ENCODE results near the gene ANK3. TPM values are rescaled to one million over a fixed set of nuclear protein-coding genes. Genes with fewer than 3 reads are reported as not detected.

ANK3 gene
- total RNA-seq, 2 donors from 2014 or later = 33.3 to 51.4 TPM

GRCh38 chr10:60016794-60017193 is 372.9 kb downstream of the ANK3 start:
- H3K4me3 Mint-ChIP-seq = no peak overlapping the region
- H3K27ac Mint-ChIP-seq = no peak overlapping the region
- ATAC-seq (replicated peaks in 1 of 2) (no peak), DNase-seq (no peak)
- no peaks in the 10 kb centered on the region for H3K4me1 Mint-ChIP-seq (ENCODE audit: low read depth)
- H3K9me3 Mint-ChIP-seq = no peaks in the 10 kb centered on the region
- H3K36me3 Mint-ChIP-seq (ENCODE audit: insufficient read depth in 2 of 2) = peaks cover 0 to 2% of the 10 kb centered on the region in 2 donors
- H3K27me3 Mint-ChIP-seq (ENCODE audit: low read depth) = peaks cover 11% of the 10 kb centered on the region

- ATAC-seq (replicated peaks in 1 of 2) = no peak
- H3K27ac Mint-ChIP-seq = no peak overlapping the region
These were observed 379.8 kb downstream of the ANK3 start for GRCh38 chr10:60009710-60010383.

GRCh38 chr10:60009276-60009675 is 380.4 kb downstream of the ANK3 start:
- no peaks in the 10 kb centered on the region for H3K9me3 Mint-ChIP-seq

More at GRCh38 chr10:60009710-60010383, 379.8 kb downstream of the ANK3 start:
- no peak for DNase-seq
- no peak overlapping the region for H3K4me3 Mint-ChIP-seq
- H3K36me3 Mint-ChIP-seq (ENCODE audit: insufficient read depth in 2 of 2) = peaks cover 0 to 2% of the 10 kb centered on the region in 2 donors
- no peaks in the 10 kb centered on the region for H3K4me1 Mint-ChIP-seq (ENCODE audit: low read depth)
- no peaks in the 10 kb centered on the region for H3K9me3 Mint-ChIP-seq
- H3K27me3 Mint-ChIP-seq (ENCODE audit: low read depth) = no peaks in the 10 kb centered on the region

GRCh38 chr10:60008816-60009215 is 380.9 kb downstream of the ANK3 start:
- no peak overlapping the region for H3K27ac Mint-ChIP-seq
- DNase-seq (no peak), ATAC-seq (replicated peaks in 1 of 2) (no peak)
- no peak overlapping the region for H3K4me3 Mint-ChIP-seq
- H3K27me3 Mint-ChIP-seq (ENCODE audit: low read depth) = no peaks in the 10 kb centered on the region
- peaks cover 0 to 2% of the 10 kb centered on the region in 2 donors for H3K36me3 Mint-ChIP-seq (ENCODE audit: insufficient read depth in 2 of 2)
- H3K9me3 Mint-ChIP-seq = no peaks in the 10 kb centered on the region
- H3K4me1 Mint-ChIP-seq (ENCODE audit: low read depth) = no peaks in the 10 kb centered on the region

More at GRCh38 chr10:60009276-60009675, 380.4 kb downstream of the ANK3 start:
- Mint-ChIP-seq H3K4me3 (no peak overlapping the region), H3K27ac (no peak overlapping the region), H3K27me3 (ENCODE audit: low read depth) (no peaks in the 10 kb centered on the region), H3K36me3 (ENCODE audit: insufficient read depth in 2 of 2) (peaks cover 0 to 2% of the 10 kb centered on the region in 2 donors), H3K4me1 (ENCODE audit: low read depth) (no peaks in the 10 kb centered on the region)
- DNase-seq (no peak), ATAC-seq (replicated peaks in 1 of 2) (no peak)

- no peak overlapping the region for H3K27ac Mint-ChIP-seq
These were observed 383.6 kb downstream of the ANK3 start for GRCh38 chr10:60006062-60006461.

GRCh38 chr10:60003651-60004523 is 385.8 kb downstream of the ANK3 start:
- no peak overlapping the region for H3K27ac Mint-ChIP-seq
- peaks cover 9% of the 10 kb centered on the region for H3K4me1 Mint-ChIP-seq (ENCODE audit: low read depth)
- no peaks in the 10 kb centered on the region for H3K27me3 Mint-ChIP-seq (ENCODE audit: low read depth)
- H3K36me3 Mint-ChIP-seq (ENCODE audit: insufficient read depth in 2 of 2) = no peaks in the 10 kb centered on the region
- no peak for DNase-seq
- peaks cover 0 to 2% of the 10 kb centered on the region in 2 donors for H3K9me3 Mint-ChIP-seq
- no peak overlapping the region for H3K4me3 Mint-ChIP-seq
- ATAC-seq (replicated peaks in 1 of 2) = no peak

More at GRCh38 chr10:60006062-60006461, 383.6 kb downstream of the ANK3 start:
- no peaks in the 10 kb centered on the region for H3K4me1 Mint-ChIP-seq (ENCODE audit: low read depth)
- no peaks in the 10 kb centered on the region for H3K27me3 Mint-ChIP-seq (ENCODE audit: low read depth)
- DNase-seq (no peak), ATAC-seq (replicated peaks in 1 of 2) (no peak)
- H3K4me3 Mint-ChIP-seq = no peak overlapping the region
- no peaks in the 10 kb centered on the region for H3K9me3 Mint-ChIP-seq
- no peaks in the 10 kb centered on the region for H3K36me3 Mint-ChIP-seq (ENCODE audit: insufficient read depth in 2 of 2)

GRCh38 chr10:60000747-60001146 is 388.9 kb downstream of the ANK3 start:
- DNase-seq = no peak

GRCh38 chr10:59997827-59998525 is 391.7 kb downstream of the ANK3 start:
- Mint-ChIP-seq H3K27ac (no peak overlapping the region), H3K36me3 (ENCODE audit: insufficient read depth in 2 of 2) (peaks cover 0 to 2% of the 10 kb centered on the region in 2 donors), H3K27me3 (ENCODE audit: low read depth) (no peaks in the 10 kb centered on the region), H3K4me1 (ENCODE audit: low read depth) (peaks cover 9% of the 10 kb centered on the region), H3K9me3 (peaks cover 0 to 2% of the 10 kb centered on the region in 2 donors), H3K4me3 (no peak overlapping the region)
- DNase-seq (no peak), ATAC-seq (replicated peaks in 1 of 2) (peak in 1 of 2 donors; percentile 54)

More at GRCh38 chr10:60000747-60001146, 388.9 kb downstream of the ANK3 start:
- H3K36me3 Mint-ChIP-seq (ENCODE audit: insufficient read depth in 2 of 2) = peaks cover 0 to 2% of the 10 kb centered on the region in 2 donors
- H3K4me3 Mint-ChIP-seq = peak overlapping the region in 1 of 2 donors; percentile 28
- H3K4me1 Mint-ChIP-seq (ENCODE audit: low read depth) = peaks cover 9% of the 10 kb centered on the region
- peaks cover 0 to 2% of the 10 kb centered on the region in 2 donors for H3K9me3 Mint-ChIP-seq
- peak overlapping the region; percentile 79 for H3K27ac Mint-ChIP-seq
- peak in 1 of 2 donors; percentile 76 for ATAC-seq (replicated peaks in 1 of 2)
- no peaks in the 10 kb centered on the region for H3K27me3 Mint-ChIP-seq (ENCODE audit: low read depth)

- Mint-ChIP-seq H3K36me3 (ENCODE audit: insufficient read depth in 2 of 2) (peaks cover 0 to 2% of the 10 kb centered on the region in 2 donors), H3K27ac (no peak overlapping the region), H3K9me3 (peaks cover 0 to 2% of the 10 kb centered on the region in 2 donors), H3K4me1 (ENCODE audit: low read depth) (peaks cover 14% of the 10 kb centered on the region), H3K27me3 (ENCODE audit: low read depth) (peaks cover 8% of the 10 kb centered on the region), H3K4me3 (no peak overlapping the region)
- DNase-seq = no peak
- no peak for ATAC-seq (replicated peaks in 1 of 2)
These were observed 393.8 kb downstream of the ANK3 start for GRCh38 chr10:59995862-59996261.

- DNase-seq = no peak
- no peak overlapping the region for H3K27ac Mint-ChIP-seq
- H3K36me3 Mint-ChIP-seq (ENCODE audit: insufficient read depth in 2 of 2) = peaks cover 0 to 4% of the 10 kb centered on the region in 2 donors
- ATAC-seq (replicated peaks in 1 of 2) = no peak
- peaks cover 0 to 2% of the 10 kb centered on the region in 2 donors for H3K9me3 Mint-ChIP-seq
- H3K27me3 Mint-ChIP-seq (ENCODE audit: low read depth) = peaks cover 17% of the 10 kb centered on the region
- peaks cover 5% of the 10 kb centered on the region for H3K4me1 Mint-ChIP-seq (ENCODE audit: low read depth)
- H3K4me3 Mint-ChIP-seq = no peak overlapping the region
These were observed 395.7 kb downstream of the ANK3 start for GRCh38 chr10:59993931-59994330.

- Mint-ChIP-seq H3K4me3 (no peak overlapping the region), H3K36me3 (ENCODE audit: insufficient read depth in 2 of 2) (peaks cover 0 to 4% of the 10 kb centered on the region in 2 donors), H3K4me1 (ENCODE audit: low read depth) (peaks cover 5% of the 10 kb centered on the region), H3K9me3 (peaks cover 0 to 2% of the 10 kb centered on the region in 2 donors), H3K27me3 (ENCODE audit: low read depth) (peaks cover 31% of the 10 kb centered on the region), H3K27ac (no peak overlapping the region)
- ATAC-seq (replicated peaks in 1 of 2) (peak in 1 of 2 donors; percentile 58), DNase-seq (no peak)
These were observed 398.0 kb downstream of the ANK3 start for GRCh38 chr10:59991661-59992060.

GRCh38 chr10:59991117-59991516 is 398.6 kb downstream of the ANK3 start:
- H3K36me3 Mint-ChIP-seq (ENCODE audit: insufficient read depth in 2 of 2) = peaks cover 0 to 2% of the 10 kb centered on the region in 2 donors
- H3K9me3 Mint-ChIP-seq = peaks cover 0 to 2% of the 10 kb centered on the region in 2 donors
- no peak overlapping the region for H3K4me3 Mint-ChIP-seq
- DNase-seq (no peak), ATAC-seq (replicated peaks in 1 of 2) (no peak)
- no peak overlapping the region for H3K27ac Mint-ChIP-seq
- peaks cover 31% of the 10 kb centered on the region for H3K27me3 Mint-ChIP-seq (ENCODE audit: low read depth)
- peaks cover 5% of the 10 kb centered on the region for H3K4me1 Mint-ChIP-seq (ENCODE audit: low read depth)
